Activated T-helper 9 cell treated with anti-CD3 and anti-CD28 coated beads, Interleukin-2, amount 50 U/mL, for 16 hours (primary cell): ENCODE results near the gene EYA4.
"Not testable (repeated sequence)": the region's sequence is repeated elsewhere in the genome, so short reads cannot be mapped to it uniquely, and the experiment has no call there.

Experiments used
- DNase-seq: peaks from one replicate; pipeline ENCODE4 v3.0.0-alpha.2; 2020; ENCODE audit warnings: low read depth

EYA4 gene

DNA sequence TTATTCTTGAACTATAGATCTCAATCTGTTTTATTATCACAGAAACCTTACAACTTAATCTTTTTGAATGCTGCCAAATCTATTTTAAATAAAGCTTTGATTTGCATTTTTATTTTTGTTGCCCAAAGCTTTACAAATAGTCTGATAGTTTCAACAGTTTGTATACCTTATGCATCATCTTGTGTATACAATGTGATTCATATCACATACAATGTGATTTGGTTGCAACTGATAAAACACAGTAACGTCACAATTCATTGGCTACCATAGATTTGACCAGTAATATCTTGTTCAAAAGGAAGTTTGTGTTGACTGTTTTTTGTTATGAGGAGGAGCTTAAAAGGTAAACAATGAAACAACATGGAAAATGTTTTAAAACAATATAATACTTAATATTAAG is 110.9 kb downstream of the EYA4 start:
- no peak for DNase-seq

DNA sequence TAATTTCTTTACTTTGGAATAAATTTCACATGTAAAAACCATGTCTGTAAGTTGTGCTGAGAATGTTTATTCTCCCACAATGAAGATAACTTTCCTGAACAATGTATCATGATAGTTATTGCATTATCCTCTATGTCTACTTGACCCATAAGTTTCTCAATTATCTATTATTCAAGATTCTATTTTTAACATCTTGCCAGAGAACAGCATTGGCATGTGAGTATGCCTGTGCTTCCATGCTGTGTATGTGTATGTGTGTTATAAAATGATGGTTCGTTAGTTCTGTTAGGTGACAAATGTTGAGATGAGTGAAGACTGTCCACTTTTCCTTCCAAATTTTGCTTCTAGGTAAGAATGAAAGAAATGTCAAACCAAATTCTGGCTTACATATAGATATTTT is 111.9 kb downstream of the EYA4 start:
- no peak for DNase-seq

DNA sequence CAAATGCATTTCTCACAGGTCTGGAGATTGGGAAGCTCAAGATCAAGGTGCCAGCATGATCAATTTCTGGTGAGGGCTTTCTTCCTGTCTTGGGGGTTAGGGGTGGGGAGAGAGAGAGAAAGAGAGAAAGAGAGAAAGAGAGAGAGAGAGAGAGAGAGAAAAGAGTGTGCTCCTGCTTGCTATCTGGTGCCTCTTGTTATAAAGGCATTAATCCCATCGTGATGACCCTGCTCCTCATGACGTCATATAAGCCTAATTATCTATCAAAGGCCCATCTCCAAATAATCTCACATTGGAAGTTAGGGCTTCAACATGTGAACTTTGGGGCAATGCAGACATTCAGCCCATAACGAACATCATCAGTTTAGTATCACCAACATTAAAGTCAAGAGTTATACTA is 114.8 kb downstream of the EYA4 start:
- no peak for DNase-seq

DNA sequence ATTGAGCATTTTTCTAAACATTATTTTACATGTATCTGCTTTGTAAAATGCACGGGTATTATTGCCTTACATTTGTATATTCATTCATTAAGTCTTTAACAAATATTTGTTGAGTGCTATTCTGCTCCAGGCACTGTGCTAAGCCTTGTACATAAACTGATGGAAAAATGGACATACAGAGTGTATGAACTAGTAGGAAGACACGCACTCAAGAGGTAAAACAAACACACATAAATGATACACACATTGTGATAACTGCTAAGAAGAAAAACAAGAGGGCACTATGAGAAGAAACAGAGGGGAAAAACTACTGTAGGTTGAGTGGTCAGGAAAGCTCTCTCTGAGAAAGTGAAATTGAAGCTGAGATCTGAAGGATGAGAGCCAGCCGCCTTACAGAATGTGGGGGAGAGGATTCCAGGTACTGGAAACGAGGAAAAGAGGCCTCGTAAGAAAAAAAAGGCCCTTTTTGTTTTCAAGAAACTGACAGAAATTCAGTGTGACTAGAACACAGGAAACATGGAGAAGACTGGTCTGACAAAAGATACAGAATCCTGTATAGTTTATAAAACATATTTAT is 117.5 kb downstream of the EYA4 start:
- DNase-seq = no peak

DNA sequence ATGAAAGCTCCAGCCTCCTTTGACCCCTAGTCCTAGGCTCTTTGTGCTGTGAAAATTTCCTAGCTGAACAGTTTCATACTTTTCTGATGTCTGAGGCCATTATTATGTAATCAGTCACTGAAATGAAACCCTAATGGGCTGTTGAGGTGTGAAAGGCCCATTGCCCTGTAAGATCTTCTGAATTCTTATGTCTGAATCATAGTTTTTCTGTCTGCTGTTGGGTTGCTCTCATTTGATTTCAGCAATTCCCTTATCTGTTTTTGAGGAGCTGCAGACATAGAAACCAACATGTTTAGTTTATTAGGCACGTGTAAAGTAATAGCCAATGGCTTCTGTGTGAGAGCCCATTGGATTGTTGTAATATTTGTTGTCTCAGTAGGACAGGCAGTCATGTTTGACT is 118.1 kb downstream of the EYA4 start:
- DNase-seq = no peak

DNA sequence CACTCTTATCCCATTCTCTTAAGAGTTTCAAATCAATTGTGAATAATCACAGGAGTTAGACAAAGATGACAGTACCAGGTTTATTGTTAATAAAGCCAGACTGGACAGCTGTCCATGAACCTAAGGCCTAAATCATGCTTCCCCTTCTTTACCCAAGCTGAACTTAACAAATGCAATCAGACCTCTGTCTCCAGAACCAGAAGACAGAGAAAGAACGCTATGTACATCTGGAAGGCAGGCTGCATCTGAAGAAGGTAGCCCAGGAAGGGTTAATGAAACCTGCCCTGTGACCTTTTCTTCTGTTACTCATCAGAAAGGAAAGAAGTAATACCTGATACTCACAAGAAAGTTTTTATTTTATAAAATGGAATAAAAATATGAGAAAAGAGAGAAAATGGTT is 118.6 kb downstream of the EYA4 start:
- no peak for DNase-seq

DNA sequence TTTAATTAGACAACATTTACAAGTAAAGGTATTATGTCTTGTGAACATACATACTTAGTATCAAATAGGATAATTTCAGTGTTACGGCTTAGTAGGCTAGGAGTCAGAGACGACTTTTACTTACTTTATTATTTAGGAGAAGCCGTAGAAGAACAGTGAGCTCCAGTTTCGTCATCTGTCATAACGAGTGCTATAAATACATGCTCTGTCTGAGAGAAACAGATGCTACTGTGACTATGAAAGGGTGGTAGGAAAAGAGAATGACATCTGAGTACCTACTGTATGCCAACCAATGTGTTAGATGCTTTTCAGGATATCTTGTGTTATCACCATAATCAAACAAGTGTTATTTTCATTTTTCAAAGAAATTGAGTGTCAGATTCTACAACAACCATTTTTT is 119.0 kb downstream of the EYA4 start:
- DNase-seq = no peak

DNA sequence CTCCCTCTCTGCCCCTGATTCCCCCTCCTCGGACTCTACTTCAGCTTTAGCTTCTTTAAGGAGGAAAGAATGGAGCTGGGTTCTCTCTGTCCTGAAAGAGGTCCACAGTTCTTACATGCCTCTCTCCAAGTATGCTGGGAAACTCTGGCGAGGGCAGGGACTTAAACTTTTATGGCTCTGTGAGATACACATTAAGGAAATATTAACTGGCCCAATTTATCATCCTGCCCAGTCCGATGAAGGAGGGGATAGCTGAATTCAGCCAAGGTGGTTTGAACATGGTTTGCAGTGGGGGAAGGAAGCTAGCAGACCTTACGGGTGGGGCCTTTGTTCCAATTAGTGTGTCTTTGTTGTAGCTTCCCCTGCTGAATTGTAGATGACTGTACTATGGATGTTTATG is 121.7 kb downstream of the EYA4 start:
- DNase-seq = no peak

DNA sequence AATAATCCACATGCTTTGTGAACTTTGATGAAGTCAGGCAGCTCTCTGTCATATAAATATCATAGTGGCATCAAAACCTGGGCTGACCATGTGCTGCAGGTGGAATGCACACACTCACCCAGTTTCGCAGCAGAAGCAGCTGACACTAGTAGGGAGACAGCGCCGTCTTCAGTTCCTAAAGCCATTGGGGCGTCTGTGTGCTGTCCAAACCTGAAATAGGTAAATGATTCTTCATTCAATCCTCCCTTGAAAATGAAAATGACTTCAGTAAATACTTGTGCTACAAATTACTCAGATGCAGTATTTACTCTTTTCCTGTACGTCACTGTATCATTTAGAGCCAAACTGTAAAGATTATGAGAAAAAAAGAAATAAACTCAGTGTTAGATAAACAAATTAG is 127.5 kb downstream of the EYA4 start:
- no peak for DNase-seq

DNA sequence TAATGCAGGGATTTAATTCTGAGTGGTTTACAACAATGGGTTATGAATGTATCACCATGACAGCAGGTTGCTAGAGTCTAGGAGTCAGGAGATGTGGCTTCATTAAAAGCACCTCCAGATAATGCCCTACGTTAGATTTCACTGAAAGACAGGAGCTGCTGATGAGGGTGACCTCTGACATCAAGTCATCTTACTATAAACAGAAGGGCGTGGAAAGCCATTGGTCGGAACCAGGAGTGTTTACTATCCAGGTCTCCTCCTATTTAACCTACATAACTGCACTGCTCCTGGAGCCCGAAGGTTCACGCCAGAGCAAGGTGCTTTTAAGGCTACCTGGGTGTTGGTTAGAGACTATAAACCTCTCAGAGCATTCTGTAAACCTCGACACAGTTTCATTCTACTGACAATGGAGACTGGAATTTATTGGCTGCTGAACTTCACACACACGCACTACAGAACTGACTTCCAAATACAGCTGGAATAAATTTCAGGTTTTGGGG is 128.7 kb downstream of the EYA4 start:
- no peak for DNase-seq

DNA sequence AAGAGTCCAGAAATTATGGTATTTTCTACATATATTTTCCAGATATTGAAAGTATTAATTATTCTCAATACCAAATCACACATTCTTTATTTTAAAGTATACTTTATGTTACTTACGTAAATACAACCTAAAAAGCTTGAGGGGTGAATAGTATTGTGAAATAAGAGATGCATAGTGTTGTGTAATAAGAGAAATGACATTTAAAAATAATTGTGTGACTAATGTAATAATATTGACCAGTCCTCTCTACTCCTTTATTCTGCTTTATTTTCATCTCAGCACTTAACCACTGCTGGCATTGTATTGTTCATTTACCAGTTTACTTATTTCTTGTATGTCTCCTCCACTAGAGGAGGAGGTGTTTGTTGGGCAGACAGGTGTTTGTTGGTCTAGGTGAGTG is 135.6 kb downstream of the EYA4 start:
- DNase-seq = no peak

DNA sequence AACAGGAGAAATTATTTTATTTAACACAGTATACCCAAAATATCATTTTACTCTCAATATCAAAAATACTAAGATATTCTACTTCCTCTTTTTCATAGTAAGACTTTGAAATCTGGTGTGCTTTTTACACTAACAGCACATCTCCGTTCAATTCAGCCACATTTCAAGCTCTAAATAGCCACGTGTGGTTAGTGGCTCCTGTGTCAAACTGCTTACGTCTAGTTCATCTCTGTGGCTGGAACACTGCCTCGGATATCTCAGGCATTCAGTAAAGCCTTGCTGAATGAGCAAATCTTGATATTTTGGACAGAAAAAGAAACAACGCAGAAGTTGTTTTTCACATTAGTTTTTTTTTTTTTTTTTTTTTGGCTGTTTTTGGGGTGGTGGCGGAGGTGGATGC is 136.1 kb downstream of the EYA4 start:
- no peak for DNase-seq

DNA sequence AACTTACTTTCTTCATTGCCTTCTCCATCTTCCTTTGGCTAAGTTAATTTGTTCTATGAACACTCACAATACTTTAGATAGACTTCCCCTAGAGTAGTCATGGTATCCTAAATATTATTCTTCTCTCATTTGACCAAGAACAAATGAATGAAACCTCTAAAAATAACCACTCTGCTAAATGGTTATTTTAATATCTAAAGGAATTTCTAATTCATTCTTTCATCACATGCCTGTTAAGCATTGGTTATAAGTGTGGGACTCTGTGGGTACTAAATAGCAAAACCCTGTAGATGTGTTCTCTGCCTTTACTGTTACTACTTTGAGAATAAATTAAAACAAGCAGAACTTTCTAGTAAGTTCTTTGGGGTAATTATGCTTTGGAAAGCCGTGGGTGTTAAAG is 138.9 kb downstream of the EYA4 start:
- DNase-seq = no peak

DNA sequence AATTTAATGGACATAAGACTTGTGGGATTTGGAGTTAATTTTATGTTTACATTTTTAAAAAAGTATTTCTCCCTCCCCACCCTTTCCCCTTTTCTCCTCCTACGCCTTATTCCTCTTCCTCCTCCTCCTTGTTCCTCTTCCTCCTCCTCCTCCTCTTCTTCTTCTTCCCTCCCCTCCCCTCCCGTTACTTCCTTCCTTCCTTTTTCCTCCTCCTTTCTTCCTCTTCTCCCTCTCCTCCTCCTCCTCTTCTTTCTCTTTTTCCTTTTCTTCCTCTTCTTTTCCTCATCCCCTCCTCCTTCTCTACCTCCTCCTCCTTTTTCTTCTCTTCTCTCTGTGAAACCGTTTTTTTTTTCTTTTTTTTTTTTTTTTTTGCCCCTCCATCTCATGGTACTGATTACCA is 139.6 kb downstream of the EYA4 start:
- no peak for DNase-seq

DNA sequence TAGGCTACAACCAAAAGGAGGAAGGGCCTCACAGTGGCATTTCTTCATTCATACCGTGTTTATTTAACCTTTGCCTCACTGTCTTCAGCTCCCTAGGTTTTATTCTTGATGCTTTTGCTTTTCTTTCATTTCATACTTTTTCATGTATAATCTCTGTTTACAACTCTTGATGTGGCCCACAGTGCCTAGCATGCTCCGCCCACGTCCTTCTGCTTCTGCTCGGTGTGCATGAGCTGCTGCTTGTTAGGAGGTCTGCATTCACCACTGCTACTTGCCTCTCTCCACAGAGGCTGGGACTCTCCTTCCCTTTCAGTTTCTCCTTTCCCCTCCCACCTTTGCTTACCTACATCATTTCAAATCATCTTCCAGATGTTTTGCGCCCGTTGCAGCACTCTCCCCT is 147.6 kb downstream of the EYA4 start:
- no peak for DNase-seq

DNA sequence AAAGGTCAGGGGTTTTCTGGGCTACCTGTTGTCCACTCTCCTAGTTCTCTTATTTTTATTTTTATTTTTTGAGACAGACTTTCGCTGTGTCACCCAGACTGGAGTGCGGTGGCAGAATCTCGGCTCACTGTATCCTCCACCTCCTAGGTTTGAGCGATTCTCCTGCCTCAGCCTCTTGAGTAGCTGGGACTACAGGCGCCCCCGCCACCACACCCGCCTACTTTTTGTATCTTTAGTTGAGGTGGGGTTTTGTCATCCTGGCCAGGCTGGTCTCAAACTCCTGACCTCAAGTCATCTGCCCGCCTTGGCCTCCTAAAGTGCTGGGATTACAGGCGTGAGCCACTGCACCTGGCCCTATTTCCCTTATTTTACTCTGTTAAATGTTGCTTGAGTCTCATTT is 149.0 kb downstream of the EYA4 start:
- no peak for DNase-seq

DNA sequence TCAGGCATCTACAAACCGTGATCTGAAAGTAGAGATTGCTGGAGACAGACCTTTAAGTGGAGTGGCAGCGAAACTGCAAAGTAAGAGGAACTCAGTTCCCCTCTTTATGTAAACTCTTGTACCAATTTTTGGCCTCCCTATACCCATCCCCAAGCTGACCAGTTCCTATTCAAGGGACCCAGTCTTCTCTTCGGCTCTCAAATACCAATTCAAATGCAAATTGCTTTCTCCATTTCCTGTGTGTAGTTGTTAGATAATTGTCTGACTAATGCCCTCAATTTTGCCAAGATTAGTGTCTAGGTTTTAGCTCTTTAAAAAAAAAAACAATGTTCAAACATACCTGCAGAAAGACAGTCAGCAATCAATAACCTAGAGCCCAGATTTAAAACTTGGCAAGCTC is 150.9 kb downstream of the EYA4 start:
- no peak for DNase-seq

DNA sequence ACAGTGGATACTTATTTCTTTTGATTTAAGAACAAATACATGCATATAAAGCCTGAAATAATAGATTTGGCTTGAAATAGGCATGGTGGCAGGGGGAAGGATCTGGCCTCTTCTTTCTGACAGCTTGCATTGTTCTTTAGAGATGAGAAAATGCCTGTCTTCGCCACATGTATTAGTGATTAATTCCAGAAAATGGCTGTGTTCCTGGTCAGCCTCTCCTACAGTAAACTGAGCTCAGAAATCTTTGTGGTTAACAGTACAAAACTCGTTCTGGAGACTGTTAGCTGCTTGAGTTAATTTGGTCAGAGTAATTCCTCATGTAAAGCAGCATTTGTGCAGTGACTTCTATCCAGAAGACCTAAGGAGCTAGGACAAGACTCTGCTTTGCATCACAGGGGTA is 151.5 kb downstream of the EYA4 start:
- no peak for DNase-seq

DNA sequence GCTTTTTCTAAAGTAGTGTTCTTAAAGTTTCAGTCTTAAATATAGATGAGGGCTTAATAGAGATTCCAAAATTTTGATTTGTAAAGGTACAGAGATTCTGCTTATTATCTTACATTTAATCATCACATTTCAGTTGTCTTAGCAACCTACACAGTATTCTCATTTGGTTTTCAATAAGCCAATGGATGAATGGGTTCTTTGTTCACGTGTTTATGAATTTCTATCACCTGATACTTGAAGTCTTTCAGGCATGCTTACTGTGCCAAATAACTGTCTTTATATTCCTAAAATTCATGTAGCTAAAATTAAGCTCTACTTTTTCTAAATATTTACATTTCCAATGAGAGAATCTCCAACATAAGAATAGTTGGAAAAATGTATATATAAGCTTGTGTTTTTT is 152.7 kb downstream of the EYA4 start:
- no peak for DNase-seq

DNA sequence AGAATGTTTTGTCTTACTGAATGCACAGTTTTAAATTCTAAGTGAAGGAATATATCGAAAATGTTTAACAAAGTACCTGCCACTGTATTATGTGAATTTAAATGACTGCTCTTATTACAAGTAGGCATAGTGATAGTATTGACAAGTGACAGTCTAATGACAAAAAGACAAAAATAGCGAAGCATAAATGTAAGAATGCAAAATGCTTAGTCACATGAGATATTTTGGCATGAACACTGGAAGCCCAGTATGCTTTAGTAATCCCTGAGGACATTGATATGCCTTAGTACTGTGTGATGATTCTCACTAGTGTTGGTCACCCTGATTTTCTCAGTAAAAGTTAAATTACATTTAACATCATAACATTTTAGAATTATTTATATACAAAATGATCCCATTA is 153.5 kb downstream of the EYA4 start:
- DNase-seq = no peak

DNA sequence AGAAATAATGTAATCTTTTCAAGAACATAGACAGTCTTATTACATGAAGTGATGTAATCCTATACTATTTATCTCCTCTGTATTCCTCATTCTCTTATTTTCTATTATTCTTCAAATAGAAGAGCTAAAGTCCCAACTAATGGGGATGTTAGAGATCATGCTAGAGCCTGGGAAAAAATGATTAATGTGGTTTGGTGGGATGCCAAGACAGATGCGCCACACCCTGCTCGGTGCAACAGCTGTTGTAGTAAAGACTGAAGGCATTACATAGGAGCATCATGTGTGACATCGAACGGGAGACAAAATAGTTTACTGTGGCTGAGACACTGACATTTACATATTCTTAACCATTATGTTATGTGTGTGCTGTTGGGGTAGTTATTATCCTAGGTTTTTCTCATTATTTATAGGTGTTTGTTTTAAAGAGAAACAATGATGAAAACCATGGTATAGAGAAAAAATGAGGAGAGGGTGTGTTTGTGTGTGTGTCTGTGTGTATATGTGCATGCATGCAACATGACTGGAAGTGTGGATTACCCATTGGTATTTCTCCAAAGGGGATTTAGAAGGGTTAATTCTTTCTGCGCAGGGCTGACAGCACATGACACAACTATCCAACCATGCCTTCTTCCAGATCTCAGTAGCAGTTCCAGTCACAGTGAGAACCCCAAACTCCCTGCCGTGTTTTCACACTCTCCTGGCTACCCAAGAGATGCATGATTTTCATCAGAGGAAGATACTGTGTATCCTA is 155.3 kb downstream of the EYA4 start:
- no peak for DNase-seq

DNA sequence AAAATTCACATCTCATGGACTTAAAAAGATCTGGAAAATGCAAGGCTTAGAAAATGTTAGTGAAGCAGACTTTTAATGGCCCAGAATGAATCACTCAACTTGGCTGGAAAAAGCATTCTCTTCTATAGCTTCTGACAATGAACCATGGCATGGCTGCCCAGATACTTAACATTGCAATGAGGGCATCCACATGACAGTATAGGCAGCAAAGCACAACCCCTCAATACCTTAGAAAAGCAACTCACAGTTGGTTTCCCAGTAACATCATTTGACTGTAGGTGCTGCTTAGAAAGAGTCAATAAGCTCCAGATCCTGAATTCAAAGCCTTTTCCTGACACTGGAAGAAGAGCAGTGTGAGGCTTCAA is 155.8 kb downstream of the EYA4 start:
- DNase-seq = no peak

DNA sequence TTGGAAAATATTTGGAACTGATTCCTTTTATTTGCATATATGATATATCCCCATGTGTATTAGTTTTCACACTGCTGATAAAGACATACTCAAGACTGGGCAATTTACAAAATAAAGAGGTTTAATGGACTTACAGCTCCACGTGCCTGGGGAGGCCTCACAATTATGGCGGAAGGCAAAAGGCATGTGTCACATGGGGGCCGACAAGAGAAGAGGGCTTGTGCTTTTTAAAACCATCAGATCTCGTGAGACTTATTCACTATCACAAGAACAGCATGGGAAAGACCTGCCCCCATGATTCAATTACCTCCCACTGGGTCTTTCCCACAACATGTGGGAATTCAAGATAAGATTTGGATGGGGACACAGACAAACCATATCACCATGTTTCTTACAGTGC is 156.4 kb downstream of the EYA4 start:
- DNase-seq = not testable (repeated sequence)

DNA sequence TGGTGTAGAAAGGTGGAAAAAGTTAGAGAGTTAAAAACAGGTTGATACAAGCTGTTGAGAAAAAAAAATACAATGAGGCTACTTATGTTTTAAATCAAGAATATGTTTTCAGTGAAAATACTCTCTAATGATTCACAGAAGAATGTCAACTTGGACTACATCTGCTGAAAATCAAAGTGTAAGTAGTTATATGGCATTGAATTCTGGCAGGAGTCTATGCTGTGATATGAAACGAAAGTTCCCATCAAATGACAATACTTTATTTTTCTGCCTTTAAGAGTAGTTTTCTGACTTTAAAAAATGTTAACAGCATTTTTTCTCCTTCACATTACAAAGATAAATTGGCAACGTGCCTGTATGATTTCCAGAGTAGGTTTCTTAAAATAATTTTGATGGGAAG is 158.3 kb downstream of the EYA4 start:
- DNase-seq = no peak
